ENCODE results near the gene HIRA. TPM values are rescaled to one million over a fixed set of nuclear protein-coding genes. Genes with fewer than 3 reads are reported as not detected.
A peak's percentile ranks its signal among the peaks of the same experiment; 100 is the strongest.

HIRA gene
- total and polyA plus RNA-seq, 9 of the 15 experiments (the other 6 are each of a cell fraction or from before 2014, with no cell fraction given): 0.96 to 132 (median 58.4) TPM

- TF ChIP-seq ATF2 (CRISPR knock-in tag; IDR thresholded peaks at IDR 0.05) (no peak), FOXA3 (CRISPR knock-in tag; conservative IDR thresholded peaks at IDR 0.05 in 1 of 2, IDR thresholded peaks at IDR 0.05 in 1 of 2) (0 out of 4 replicates have a peak, but pooled peaks of 1 of the 2 experiments have one; percentile 28), SRSF7 (optimal IDR thresholded peaks at IDR 0.05; ENCODE audit: low read depth, low read length) (no peak), LEF1 (IDR thresholded peaks at IDR 0.05) (peak; percentile 80), ZBTB5 (IDR thresholded peaks at IDR 0.05) (no peak; the same call in 1 of the 2 replicates), CHD1 (IDR thresholded peaks at IDR 0.05; ENCODE audit: low read length) (peak; percentile 81), CREM (IDR thresholded peaks at IDR 0.05; ENCODE audit: low read depth) (peak; percentile 62), RB1 (IDR thresholded peaks at IDR 0.05; ENCODE audit: low read depth) (peak; percentile 99), SUPT5H (IDR thresholded peaks at IDR 0.05) (peak; percentile 89), ZNF217 (CRISPR knock-in tag; IDR thresholded peaks at IDR 0.05) (no peak), SLC30A9 (CRISPR knock-in tag; IDR thresholded peaks at IDR 0.05) (no peak), RUNX1 (IDR thresholded peaks at IDR 0.05; ENCODE audit: low read depth) (no peak), SMARCE1 (IDR thresholded peaks at IDR 0.05) (peak; percentile 82), POLR2A (conservative IDR thresholded peaks at IDR 0.05) (peak; percentile 89), ZC3H11A (IDR thresholded peaks at IDR 0.05; ENCODE audit: low read depth, low read length) (no peak; the same call in 1 of the 2 replicates), MEF2D (tag; conservative IDR thresholded peaks at IDR 0.05; ENCODE audit: low read depth) (peak; percentile 60; the same call in 1 of the 2 replicates), AFF4 (CRISPR knock-in tag; IDR thresholded peaks at IDR 0.05) (no peak), PKNOX1 (IDR thresholded peaks at IDR 0.05) (peak; percentile 23; the same call in 1 of the 2 replicates), HOXB6 (CRISPR knock-in tag; IDR thresholded peaks at IDR 0.05; ENCODE audit: borderline replicate concordance) (0 out of 2 replicates have a peak, but pooled peaks have one; percentile 69), TCF7 (IDR thresholded peaks at IDR 0.05; ENCODE audit: borderline replicate concordance) (peak; percentile 27), ZNF717 (CRISPR knock-in tag; IDR thresholded peaks at IDR 0.05) (no peak)
Observed at GRCh38 chr22:19291580-19292457, 139.7 kb downstream of the HIRA start, which contains the start of gene CLTCL1 (continued).
